GM06990 (cell line): ENCODE measurements around the gene NYNRIN.

ENCODE experiments used
- DNase-seq: peaks from one replicate; pipeline ENCODE4 v3.0.0-alpha.2; 2011; ENCODE audit not compliant: insufficient read length; ENCODE audit errors: extremely low read depth
- H3K27me3 ChIP-seq: replicated peaks from 2 replicates; pipeline ENCODE4 v1.6.0; 2011; ENCODE audit warnings: low read length; ENCODE audit not compliant: control insufficient read depth, insufficient read depth
- H3K36me3 ChIP-seq: 2 replicates; pipeline ENCODE4 v1.5.1; 2011; ENCODE audit warnings: low read length; ENCODE audit not compliant: control insufficient read depth, insufficient read depth
- H3K4me3 ChIP-seq: replicated peaks from 2 replicates; pipeline ENCODE4 v1.5.1; 2011; ENCODE audit warnings: low read depth, mild to moderate bottlenecking, control low read depth, low read length
- TF ChIP-seq, protein P1 (sequence below): IDR thresholded peaks from 2 replicates; pipeline ENCODE4 v1.5.1; 2011; ENCODE audit warnings: low read length, control low read depth, mild to moderate bottlenecking, inconsistent platforms; ENCODE audit not compliant: insufficient read depth, poor library complexity, severe bottlenecking

Gene NYNRIN

DNA sequence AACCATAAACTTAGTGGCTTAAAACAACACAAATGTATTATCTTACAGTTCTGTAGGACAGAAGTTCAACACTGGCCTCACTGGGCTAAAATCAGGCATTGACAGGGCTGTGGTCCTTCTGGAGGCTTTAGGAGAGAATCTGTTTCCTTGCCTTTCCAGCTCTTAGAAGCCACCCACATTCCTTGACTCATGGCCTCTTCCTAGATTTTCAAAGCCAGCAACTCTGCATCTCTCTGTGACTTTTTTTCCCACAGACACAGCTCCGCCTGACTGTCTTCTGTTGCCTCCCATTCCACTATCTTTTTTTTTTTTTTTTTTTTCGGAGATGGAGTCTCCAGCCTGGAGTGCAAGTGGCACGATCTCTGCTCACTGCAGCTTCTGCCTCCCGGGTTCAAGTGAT lies 42.6 kb upstream of the NYNRIN start:
- H3K27me3 ChIP-seq: no peaks in the 10 kb centered on the region; the same call in 1 of the 2 replicates
- no peak overlapping the region for H3K4me3 ChIP-seq
- H3K36me3 ChIP-seq: no peaks in the 10 kb centered on the region
- TF ChIP-seq, protein P1, sequence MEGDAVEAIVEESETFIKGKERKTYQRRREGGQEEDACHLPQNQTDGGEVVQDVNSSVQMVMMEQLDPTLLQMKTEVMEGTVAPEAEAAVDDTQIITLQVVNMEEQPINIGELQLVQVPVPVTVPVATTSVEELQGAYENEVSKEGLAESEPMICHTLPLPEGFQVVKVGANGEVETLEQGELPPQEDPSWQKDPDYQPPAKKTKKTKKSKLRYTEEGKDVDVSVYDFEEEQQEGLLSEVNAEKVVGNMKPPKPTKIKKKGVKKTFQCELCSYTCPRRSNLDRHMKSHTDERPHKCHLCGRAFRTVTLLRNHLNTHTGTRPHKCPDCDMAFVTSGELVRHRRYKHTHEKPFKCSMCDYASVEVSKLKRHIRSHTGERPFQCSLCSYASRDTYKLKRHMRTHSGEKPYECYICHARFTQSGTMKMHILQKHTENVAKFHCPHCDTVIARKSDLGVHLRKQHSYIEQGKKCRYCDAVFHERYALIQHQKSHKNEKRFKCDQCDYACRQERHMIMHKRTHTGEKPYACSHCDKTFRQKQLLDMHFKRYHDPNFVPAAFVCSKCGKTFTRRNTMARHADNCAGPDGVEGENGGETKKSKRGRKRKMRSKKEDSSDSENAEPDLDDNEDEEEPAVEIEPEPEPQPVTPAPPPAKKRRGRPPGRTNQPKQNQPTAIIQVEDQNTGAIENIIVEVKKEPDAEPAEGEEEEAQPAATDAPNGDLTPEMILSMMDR: no peak
- no peak for DNase-seq

- Histone ChIP-seq H3K27me3 (no peaks in the 10 kb centered on the region), H3K36me3 (no peaks in the 10 kb centered on the region), H3K4me3 (no peak overlapping the region)
- TF ChIP-seq, protein P1: no peak
- DNase-seq: no peak
Observed at GRCh38 chr14:24360281-24360680, 38.5 kb upstream of the NYNRIN start.

GRCh38 chr14:24361326-24361725 lies 37.5 kb upstream of the NYNRIN start:
- TF ChIP-seq, protein P1: no peak
- Histone ChIP-seq H3K27me3 (no peaks in the 10 kb centered on the region), H3K4me3 (no peak overlapping the region), H3K36me3 (no peaks in the 10 kb centered on the region)
- no peak for DNase-seq

DNA sequence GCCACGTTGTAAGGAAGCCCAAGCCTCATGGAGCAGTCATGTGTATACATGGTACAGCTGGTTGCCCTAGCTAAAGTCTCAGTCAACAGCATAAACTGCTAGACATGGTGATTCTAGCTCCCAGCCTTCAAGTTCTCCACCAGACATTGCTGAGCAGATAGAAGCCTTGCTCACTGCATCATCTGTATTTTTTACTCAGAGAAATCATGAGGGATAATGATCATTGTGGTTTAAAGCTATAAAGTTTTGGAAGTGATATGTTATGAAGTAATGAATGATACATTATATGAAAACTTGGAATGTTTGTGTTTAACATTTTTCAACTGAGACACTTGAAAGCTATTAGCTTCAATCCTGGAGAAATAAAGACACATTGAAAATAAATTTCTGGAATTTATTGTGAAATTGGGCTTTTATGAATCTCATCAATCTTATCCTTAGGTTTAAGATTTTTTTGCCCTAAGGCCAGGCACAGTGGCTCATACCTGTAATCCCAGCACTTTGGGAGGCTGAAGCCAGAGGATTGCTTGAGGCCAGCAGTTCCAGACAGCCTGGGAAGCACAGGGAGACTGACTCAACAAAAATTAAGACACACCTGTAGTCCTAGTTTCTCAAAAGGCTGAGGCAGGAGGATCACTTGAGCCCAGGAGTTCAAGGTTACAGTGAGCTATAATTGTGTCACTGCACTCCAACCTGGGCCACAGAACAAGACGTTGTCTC lies 36.4 kb upstream of the NYNRIN start:
- no peak for DNase-seq
- TF ChIP-seq, protein P1: no peak
- no peaks in the 10 kb centered on the region for H3K27me3 ChIP-seq

DNA sequence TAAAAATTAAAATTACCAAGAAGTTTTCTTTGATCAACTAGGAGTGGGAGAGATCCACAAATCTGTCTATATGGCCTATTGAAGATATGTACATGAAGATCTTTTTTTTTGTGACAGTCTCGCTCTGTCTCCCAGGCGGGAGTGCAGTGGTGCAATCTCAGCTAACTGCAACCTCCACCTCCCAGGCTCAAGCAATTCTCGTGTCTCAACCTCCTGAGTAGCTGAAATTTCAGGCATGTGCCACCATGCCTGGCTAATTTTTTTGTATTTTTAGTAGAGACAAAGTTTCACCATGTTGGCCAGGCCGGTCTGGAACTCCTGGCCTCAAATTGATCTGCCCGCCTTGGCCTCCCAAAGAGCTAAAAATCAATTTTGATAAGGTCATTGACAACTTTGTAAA lies 35.4 kb upstream of the NYNRIN start:
- Histone ChIP-seq H3K27me3 (no peaks in the 10 kb centered on the region), H3K4me3 (no peak overlapping the region), H3K36me3 (no peaks in the 10 kb centered on the region)
- TF ChIP-seq, protein P1: no peak
- no peak for DNase-seq

More for the DNA sequence above, 36.4 kb upstream of the NYNRIN start:
- H3K36me3 ChIP-seq: no peaks in the 10 kb centered on the region
- no peak overlapping the region for H3K4me3 ChIP-seq
